LoVo (cell line): ENCODE data around the gene IP6K2.

ENCODE experiments used
- DNase-seq: peaks from one replicate; pipeline ENCODE4 v3.0.0-alpha.2; 2016; ENCODE audit warnings: low spot score

Gene IP6K2

DNA sequence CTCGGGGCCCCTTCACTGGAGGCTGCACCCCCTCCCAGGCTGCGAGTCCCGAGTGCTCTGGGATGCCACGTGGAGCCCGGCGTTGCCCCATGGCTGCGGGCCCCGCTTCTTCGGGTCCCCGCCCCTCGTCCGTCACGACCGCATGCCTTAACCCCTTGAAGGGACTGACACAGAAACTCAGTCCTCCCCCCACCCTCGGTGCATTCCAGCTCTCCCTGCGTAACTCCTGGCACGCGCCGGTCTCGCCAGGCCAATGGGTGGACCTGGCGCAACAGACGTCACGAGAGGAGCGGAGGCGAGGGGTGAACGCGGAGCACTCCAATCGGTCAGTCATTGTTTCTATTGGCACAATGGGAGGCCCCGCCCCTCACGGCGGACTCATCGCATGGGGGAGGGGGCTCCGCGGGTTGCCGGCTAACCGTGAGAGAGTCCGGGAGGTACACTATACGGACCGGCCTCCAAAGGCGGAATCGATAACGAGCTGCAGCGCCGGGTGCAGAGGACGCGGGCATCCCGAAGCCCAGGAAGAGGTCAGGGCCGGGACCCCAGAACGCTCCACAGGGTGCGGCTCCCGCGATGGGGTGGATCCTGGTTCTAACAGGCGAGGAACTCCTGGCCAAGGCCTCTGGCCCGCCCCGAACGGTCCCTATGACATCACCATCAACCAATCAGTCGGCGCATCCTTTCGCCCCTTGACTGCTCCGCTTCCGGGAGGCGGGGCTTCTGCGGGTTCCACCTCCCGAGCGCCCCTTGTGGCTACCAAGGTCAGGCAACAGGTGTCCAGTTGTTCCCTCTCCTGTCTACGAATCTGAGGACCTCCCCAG is 53.3 kb downstream of the IP6K2 start:
- peak; percentile 98 for DNase-seq

DNA sequence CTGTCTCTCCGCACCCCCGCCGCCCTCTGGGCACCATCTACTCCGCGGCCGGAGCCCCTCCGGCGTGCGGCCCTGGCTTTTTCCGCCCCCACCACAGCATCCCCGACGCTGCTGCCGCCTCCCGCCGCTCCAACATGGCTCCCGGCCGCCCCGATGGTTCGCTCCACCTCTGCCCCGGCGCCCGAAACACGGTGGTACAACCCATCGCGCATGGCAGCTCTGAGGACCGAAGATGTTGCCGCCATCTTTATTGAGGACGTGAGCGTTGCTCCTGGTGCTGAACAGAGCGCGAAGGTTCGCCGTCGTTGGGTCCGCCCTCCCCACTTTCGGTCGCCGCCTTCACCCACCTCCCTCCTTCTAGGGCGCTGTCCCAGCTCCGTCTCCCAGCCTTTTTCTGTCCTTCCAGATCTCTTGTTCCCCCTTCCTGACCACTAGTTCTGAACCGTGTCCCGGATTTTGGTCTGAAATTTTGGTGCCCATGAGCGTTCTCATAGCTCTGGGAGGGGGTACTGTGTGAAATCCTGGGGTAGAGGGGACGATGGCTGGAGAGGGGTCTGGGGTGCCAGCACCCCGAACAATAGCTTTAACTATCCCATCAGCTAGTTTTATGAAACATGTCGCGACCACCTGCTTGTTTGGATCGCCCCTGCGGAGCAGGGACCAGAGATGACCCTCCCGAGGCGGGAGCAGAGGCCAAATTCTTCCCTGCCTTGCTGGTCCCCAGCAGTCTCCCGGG is 54.1 kb downstream of the IP6K2 start, which contains the start of gene CELSR3:
Gene CELSR3, minus strand, starts transcription at position 134 of the 736 bp plus-strand sequence. CDS start 252 bp downstream, outside the sequence.
- peak; percentile 77 for DNase-seq

GRCh38 chr3:48662145-48662752 is 54.8 kb downstream of the IP6K2 start:
- no peak for DNase-seq

GRCh38 chr3:48661501-48662144 is 55.4 kb downstream of the IP6K2 start:
- DNase-seq: no peak

DNA sequence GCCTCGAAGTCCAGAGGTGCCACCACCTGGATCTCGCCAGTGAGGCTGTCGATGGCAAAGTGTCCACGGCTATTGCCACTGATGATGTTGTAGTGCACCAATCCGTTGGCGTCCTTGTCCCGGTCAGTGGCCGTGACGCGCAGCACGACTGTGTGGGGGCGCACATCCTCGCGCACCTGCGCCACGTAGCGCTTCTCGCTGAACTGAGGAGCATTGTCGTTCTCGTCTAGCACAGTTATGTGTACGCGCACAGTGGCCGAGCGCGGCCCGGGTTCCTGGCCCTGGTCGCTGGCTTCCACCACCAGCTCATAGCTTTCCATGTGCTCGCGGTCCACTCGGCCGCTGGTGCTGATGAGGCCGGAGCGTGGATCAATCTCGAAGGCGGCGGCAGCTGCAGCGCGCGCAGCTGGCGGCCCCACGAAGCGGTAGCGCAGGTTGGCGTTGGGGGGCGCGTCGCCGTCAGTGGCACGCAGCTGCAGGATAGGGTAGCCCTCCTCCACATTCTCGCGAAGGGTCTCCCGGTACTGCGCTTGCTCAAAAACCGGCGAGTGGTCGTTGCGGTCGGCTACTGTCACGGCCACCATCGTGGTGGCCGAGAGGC is 56.1 kb downstream of the IP6K2 start:
- no peak for DNase-seq

- DNase-seq: no peak
These were observed 60.2 kb downstream of the IP6K2 start for GRCh38 chr3:48656841-48657281.

- DNase-seq: no peak
These were observed 60.8 kb downstream of the IP6K2 start for GRCh38 chr3:48656061-48656840.

DNA sequence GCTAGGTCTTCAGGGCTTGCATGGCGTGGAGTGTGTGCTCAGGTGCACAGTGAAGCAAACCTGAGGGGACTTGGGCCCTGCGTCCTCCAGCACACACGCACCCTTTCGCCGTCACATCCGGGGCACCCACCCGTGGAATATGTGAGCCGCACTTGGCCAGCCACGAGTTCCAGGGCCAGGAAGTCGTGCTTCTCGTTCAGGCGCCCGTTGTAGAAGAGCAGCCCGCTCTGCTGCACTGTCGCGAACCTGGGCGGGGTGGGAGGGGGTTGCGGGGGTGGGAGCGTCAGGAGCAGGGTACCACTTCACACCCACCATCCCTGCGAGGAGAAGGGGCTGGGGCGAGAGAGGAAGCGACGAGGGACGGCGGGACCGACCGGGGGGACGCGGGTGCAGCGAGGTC is 61.4 kb downstream of the IP6K2 start:
- DNase-seq: no peak

- DNase-seq: no peak
These were observed 62.0 kb downstream of the IP6K2 start for GRCh38 chr3:48655063-48655462.

GRCh38 chr3:48652923-48653715 is 63.9 kb downstream of the IP6K2 start:
- no peak for DNase-seq

DNA sequence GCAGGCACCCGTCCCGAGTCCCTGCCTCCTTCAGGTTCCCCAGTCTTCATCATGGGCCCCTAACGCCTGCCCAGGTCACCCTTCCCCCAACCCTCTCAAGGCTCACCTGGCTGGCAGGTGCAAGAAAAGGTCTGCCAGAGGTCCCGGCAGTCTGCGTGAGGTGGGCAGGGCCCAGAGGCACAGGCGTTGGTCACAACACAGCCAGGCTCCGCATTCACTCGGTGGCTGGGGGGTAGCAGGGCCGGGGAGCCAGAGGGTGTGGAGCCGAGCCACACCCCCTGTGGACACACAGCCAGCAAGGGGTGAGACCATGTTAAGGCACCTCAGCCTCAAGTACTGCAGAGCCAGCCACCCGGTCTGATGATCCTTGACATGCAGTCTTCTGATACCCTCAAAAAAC is 65.2 kb downstream of the IP6K2 start:
- DNase-seq: no peak

DNA sequence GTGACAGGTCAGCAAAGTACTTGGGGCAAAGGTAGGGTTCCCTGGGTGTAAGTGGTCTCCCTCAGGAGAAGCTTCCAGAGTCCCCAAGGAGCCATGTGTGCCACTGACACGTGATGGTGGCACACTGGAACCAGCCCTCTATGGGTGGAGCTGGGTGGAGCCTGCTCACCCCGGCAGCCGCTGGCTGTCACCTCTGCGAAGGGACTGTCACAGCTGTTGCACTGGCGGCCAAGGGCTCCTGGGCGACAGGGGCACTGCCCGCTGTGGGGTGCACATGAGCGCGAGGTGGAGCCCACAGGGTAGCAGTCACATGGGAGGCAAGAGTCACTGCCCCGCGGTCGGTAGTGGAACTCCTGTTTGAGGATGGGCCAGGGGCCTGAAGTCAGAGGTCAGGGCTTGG is 66.3 kb downstream of the IP6K2 start:
- DNase-seq: no peak

GRCh38 chr3:48648188-48648850 is 68.7 kb downstream of the IP6K2 start:
- no peak for DNase-seq

GRCh38 chr3:48647714-48648113 is 69.3 kb downstream of the IP6K2 start:
- no peak for DNase-seq

DNA sequence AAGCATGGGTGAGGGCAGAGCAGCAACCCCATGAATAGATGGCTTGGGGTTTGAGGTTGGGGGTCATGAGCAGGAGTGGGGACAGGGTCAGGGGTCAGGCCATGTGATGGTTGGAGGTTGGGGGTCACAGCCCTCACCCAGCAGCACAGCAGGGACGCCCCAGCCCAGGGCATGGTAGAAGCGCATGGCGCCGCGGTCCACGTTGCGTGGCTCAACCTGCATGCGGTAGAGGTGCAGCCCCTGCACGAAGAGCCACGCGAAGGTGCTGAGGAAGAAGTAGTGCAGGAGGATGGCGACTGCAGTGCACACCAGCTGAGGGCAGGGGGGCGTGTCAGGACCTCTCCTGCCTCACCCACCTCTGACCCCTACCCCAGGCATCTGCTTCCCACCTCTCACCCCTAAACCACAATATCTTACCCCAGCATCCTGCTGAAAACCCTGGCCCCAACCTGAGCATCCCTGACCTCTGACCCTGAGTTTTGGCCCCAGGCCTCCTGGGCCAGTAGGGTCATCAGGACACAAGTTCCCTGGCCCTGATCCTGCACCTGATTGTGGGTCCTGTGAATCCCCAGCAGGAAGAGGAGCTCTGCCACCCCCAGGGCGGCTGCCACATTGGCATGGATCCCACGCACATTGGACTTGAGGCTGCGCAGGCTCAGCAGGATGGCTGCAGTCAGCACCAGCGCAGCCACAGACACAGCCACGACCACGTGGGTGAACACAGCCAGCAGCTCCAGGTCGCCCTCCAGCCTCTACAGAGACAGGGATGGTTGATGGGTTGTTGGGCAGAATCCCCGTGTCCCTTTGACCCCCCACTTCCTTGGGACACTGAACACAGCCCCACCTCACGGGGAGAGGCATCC is 71.9 kb downstream of the IP6K2 start:
- no peak for DNase-seq

DNA sequence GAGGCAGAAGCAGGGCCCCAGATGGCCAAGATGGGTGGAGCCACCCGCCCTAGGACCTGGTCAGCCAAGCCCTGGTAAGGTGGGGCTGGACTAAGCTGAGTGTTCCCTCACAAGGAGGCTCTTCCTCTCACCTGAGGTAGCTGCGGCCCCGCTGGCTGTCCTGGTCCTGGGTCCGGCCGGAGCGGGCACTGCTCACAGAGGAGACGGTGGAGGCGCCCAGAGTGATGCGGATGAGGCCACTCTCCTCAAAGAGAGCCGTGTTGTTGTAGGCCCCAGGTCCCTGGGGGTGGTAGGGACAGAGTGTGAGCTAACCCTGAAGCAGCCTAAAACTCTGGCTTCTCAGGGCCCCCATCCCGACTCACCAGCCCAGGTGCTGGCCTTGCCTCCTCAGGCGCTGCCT is 74.4 kb downstream of the IP6K2 start:
- no peak for DNase-seq

DNA sequence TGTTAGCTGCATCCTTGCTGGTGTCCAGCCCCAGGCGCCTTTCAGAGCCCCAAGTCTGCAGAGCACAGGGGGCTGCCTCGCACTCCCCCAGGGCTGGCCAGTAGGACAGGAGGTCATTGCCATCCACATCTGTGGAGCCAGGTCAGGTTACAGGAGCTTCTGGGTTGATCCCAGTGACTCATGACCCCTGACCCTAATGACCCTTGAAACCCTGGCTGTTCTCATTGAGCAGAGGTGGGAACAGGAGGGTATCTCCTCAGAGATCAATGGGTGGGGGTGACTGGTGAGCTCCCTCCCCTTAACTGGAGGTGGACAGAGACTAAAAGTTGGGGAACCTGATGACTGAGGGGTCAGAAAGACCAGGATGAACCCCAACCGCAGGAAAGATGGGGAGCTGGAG is 75.6 kb downstream of the IP6K2 start:
- no peak for DNase-seq

DNA sequence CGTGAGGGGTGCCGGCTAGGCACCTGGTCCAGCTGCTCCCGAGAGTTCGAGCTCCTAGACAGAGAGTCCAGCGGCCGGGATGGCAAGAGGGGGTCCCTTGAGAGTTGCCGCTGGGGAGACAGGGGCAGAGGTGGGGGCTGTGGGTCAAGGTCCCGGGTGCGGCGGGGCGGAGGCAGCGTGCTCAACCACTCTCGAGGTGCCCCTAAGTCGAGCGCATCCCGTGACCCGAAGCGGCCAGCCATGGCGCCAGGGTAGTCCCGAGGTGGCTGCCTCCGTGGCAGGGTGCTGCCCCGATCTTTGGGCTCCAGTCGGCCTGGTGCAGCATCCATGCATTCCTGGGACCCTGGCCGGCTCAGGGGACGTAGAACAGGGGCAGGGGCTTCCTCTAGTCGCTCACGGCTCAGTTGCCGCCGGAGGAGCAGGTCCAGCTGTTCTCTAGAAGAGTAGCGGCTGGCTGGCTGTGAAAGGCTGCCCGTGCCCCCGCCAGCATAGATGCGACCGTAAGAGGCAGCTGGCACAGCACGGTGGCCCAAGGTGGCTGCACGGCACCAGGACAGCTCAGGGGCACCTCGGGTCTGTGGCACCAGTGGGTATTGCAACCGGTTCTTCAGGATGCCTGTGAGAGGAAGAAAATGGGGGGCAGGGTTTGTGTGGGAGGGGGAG is 76.9 kb downstream of the IP6K2 start:
- no peak for DNase-seq
